Stimulated activated CD4-positive, alpha-beta T cell treated with anti-CD3 and anti-CD28 coated beads, Interleukin-15, amount 100 ng/mL, for 48 hours (primary cell): ENCODE results near the gene DROSHA.
A peak's percentile ranks its signal among the peaks of the same experiment; 100 is the strongest.
"Not testable (repeated sequence)": the region's sequence is repeated elsewhere in the genome, so short reads cannot be mapped to it uniquely, and the experiment has no call there.

Experiments
- DNase-seq, 2 donors: peaks; one replicate each; pipeline ENCODE4 v3.0.0-alpha.2; 2020; ENCODE audit warnings: low read depth in 2 of 2

Gene DROSHA

DNA sequence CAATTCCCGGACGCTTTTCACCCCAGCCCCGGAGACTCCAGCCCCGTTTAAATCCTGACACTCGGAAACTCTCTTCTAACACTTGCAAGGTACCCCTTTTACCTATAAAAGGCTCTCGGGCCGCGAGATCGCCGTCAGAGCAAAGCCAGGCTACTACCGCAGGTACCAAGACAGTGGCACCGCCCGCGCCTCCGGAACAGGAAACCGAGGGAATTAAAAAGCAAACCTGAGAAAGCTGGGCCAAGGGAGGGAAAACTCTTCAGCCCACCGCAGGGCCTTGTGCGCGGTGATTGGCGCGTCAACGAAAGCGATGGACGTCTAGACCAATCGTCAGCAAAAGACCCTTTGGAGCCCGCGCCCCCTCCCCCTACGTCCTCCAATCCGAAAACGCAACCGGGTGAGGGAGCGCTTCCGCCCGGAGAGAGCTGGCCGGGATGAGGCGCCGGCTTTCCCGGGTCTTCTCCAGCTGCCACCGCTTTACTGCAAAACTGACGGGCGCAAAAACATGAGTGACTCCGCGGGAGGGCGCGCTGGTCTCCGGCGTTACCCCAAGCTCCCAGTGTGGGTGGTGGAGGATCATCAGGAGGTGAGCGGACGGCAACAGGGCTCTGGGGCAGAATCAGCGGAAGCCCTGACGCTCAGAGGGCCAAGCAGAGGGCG lies at the start of gene DROSHA, which contains the start of gene C5orf22:
Gene DROSHA, minus strand, starts transcription at position 206 of the 660 bp plus-strand sequence. CDS start 3,034 bp downstream, outside the sequence.
Gene C5orf22, plus strand, starts transcription at position 414 of the 660 bp plus-strand sequence. Its CDS starts 92 bp downstream, at position 506.
- peak; percentile 90 to 93 for DNase-seq

GRCh38 chr5:31579558-31579957 lies 47.7 kb upstream of the DROSHA start:
- no peak for DNase-seq

GRCh38 chr5:31577438-31577837 lies 45.5 kb upstream of the DROSHA start:
- no peak for DNase-seq

DNA sequence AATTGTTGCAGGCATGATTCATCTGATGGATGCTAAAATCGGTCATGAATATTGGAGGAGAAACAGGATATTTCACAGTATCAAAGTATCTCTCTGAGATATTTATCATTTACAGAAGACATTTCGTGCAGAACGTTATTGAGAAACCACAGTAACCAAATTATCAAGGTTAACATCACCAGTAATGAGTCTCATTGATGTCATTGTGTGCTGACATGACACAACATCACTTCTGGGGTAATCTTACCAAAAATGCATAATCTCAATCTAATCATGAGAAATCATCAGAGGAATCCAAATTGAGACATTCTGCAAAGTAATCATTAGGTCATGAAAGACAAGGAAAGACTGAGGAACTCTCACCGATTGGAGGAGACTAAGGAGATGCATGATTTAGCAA lies 42.9 kb upstream of the DROSHA start:
- no peak for DNase-seq

GRCh38 chr5:31573494-31574142 lies 41.7 kb upstream of the DROSHA start:
- DNase-seq: no peak

- no peak for DNase-seq
Observed at GRCh38 chr5:31569068-31569467, 37.2 kb upstream of the DROSHA start.

DNA sequence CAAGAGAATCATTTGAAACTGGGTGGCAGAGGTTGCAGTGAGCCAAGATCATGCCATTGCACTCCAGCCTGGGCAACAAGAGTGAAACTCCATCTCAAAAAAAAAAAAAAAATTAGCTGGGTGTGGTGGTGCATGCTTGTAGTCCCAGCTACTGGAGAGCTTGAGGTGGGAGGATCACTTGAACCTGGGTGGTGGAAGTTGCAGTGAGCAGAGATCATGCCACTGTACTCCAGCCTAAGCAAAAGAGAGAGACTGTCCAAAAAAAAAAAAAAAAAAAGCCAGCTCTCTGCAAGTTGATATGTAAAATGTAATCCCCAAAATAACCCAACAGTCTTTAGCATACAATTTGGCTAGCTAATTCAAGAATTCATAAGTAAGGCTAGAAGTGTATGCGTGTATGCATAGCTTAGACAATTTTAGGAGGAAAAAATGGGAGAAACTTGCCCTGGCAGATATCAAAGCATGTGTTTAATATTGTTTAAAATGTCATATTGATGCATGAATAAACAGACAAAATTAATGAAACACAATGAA lies 36.5 kb upstream of the DROSHA start:
- DNase-seq: no peak

- DNase-seq: not testable (repeated sequence)
Observed at GRCh38 chr5:31566362-31566761, 34.5 kb upstream of the DROSHA start.

DNA sequence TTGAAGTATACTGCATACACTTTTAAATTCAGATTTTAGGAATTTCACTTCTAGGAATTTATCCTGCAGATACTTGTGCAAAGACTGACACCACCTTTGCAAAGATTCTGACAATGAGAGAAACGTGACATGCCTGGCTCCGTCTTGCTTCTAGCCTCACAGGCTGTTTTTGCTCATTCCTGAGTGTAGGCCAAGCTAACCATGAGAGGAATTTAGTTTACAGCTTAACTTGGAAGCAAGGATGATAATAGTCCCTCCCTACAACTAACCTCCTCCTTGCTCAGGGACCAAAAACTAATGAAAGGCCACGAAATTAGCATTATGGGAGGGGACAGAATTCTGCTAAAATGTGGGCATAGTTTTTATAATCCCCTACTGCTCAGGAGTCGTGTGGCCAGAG lies 31.3 kb upstream of the DROSHA start:
- no peak for DNase-seq

DNA sequence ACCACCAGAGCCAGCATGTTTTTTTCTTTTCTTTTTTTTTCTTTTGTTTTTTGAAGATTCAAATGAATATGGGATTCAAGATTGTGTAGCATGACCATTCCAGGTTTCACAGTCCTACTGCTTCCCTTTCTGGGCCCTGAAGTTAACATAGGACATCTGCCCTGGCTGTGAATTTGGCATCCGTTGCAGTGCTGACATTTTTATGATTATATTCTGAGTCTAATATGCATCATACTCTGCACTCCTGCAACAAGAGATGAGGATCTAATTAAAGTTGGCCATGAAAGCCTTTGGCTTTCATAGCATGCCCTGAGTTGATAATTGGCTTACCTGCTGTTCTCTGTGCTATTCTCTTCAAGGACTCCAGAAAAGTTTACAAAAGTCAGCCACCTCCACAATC lies 30.1 kb upstream of the DROSHA start:
- DNase-seq: no peak

- no peak for DNase-seq
Observed at GRCh38 chr5:31559942-31560341, 28.0 kb upstream of the DROSHA start.

- no peak for DNase-seq
Observed at GRCh38 chr5:31556461-31556860, 24.6 kb upstream of the DROSHA start.

DNA sequence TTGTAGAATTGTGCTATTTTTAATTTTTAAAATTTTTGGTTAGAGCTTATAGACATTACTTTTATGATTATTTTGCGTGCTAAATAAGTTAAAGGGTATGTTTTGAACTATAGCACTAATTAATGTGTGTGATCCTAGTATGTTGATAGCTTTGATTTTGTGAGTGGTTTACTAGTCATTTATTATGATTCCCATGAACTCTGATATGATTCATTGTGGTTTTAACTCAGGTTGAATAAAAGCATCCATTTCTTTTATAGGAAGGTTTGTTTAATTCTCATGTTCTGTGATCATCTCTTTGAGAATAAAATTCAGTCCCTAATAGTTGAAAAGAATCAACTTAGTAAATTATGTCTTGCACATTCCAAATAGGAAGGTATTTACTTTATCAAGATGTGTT lies 22.7 kb upstream of the DROSHA start:
- no peak for DNase-seq

DNA sequence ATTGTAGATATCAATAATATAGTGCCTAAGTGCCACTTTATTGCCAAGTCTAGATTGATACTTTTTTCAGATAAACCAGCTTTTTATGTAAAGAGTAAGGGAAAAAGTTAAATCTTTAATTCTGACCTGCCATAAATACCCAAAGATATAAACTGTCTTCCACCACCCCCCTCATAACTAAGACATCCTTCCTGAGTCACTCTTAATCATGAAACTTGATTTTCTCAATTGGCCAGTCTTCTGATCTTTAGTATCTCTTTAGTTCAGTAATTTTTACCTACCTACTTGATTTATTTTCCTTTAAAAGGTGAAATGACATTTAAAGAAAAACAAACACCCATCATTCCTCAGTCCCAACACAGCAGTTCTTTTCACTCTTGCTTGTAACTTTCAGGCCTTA lies 22.0 kb upstream of the DROSHA start:
- no peak for DNase-seq

DNA sequence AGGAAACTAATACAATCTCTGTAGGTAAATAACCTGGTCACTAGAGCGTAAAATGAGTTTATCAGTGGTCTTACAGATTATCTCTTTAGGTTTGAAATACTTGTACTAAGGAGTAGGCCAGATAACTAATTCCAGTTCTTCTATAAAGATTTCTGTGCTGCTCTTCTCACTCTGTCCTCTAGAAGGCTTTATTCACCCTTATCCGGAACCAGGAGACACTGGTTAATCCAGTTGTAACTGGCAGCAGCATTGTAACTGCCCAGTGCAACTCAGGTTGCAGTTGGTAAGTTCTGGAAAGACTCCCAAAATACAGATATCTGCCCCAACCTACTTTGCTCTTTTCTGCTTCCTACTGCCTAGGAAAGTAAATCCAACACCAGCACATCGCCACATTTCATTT lies 20.0 kb upstream of the DROSHA start:
- DNase-seq: no peak

DNA sequence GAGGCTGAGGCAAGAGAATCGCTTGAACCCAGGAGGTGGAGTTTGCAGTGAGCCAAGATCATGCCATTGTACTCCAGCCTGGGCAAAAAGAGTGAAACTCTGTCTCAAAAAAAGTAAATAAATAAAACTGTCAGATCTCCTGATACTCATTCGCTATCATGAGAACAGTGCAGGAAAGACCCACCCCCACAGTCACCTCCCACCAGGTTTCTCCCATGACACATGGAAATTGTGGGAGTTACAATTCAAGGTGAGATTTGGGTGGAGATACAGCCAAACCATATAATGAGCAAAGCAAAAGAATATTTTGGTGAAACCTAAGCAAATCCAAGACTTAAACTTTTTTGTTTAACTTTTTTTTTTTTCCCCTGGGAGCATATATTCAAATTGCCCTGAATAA lies 17.2 kb upstream of the DROSHA start:
- DNase-seq: not testable (repeated sequence)

- no peak for DNase-seq
Observed at GRCh38 chr5:31537851-31538250, 6.0 kb upstream of the DROSHA start.

GRCh38 chr5:31537349-31537748 lies 5.5 kb upstream of the DROSHA start:
- no peak for DNase-seq

DNA sequence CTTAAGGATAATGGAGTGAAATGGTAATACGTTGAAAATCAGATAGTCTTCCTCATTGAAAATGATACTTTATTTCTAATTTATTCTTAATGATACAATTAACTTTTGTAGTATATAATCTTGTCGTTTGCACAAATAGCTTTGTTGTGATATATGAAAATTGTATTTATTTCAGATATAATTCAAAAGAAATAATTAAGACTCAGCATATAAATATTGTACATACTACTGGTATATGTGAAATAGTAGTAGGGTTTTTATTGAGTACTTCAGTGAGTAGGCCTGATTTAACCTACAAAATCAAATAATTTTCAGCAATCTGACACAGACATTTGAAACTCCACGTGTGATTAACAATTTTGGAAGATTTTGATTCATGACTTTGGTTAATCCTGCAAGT lies 5.0 kb upstream of the DROSHA start:
- no peak for DNase-seq

DNA sequence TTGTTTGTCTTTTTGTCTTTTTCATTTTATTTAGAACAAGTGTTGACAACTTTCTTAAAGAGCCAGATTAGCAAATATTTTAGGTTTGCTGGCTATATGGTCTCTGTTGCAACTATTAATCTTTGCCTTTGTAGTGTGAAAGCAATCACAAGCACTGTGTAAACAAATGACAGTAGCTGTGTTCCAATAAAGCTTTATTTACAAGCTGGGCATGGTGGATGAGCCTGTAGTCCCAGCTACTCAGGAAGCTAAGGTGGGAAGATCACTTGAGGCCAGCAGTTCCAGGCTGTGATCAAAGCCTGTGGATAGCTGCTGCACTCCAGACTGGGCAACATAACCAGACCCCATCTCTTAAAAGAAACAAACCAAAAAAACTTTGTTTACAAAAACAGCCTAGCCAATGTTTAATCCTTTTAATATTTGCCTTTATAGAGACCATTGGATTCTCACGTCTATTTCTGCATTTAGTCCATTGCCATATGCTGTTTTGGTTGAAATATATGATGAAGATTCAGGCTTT lies 2.7 kb upstream of the DROSHA start:
- DNase-seq: no peak

GRCh38 chr5:31531543-31531887 lies 378 bp downstream of the DROSHA start:
- DNase-seq: no peak

DNA sequence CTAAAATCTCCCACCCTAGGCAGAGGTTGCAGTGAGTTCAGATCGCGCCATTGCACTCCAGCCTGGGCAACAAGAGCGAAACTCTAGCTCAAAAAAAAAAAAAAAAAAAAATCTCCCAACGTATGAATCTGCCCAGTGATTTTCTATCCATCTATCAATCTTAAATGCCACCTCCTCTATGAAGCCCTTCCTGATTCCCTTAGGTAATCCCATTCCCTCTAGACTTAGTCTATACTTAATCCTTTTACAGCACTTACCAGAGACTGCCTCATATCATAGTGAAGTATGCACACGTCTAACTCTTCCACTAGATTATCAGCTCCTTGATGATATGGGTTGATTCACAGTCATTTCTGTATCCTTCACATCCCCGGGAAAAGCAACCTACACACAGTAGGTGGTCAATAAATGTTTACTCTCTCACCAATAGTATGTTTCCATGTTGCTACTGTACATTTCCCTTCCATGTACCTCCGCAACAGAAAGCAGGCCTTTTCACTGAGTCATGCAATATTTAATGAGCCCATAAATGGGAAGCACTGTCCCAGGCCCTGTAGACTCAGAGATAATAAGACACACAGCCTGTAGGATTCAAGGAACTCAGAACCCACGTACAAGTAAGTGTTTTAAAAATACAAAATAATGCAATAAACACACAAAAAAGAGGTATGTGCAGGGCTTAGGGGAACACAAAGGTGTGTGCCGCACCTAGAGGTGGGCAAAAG lies 1.2 kb downstream of the DROSHA start:
- DNase-seq: no peak
